H1 (cell line): Measurements from ENCODE around the gene CACNA2D3.

Source experiments
- SAP30 ChIP-seq: fragments of 300-600 bp; sonication (generic); IDR thresholded peaks from 2 replicates; pipeline ENCODE4 v1.7.1; 2012; ENCODE audit warnings: low read length, moderate library complexity, mild to moderate bottlenecking, inconsistent platforms; ENCODE audit not compliant: insufficient read depth, insufficient replicate concordance
- TAF1 ChIP-seq: IDR thresholded peaks from 2 replicates; pipeline ENCODE4 v1.6.1; 2011; ENCODE audit warnings: mild to moderate bottlenecking, low read depth, low read length

GRCh38 chr3:54073386-54073785, 49.0 kb upstream of the CACNA2D3 start:
- TF ChIP-seq SAP30 (no peak), TAF1 (no peak)
